ENCODE measurements around the gene PIK3C2G. TPM values are rescaled to one million over a fixed set of nuclear protein-coding genes. Genes with fewer than 3 reads are reported as not detected.

PIK3C2G gene
- total and polyA plus RNA-seq, 2 of the 4 experiments (the other 2 are of a cell fraction) = not detected

GRCh38 chr12:18246066-18246465, 15.3 kb upstream of the PIK3C2G start:
- no peaks in the 10 kb centered on the region for H4K20me1 ChIP-seq (ENCODE audit: insufficient read depth, low read length)
- no peak overlapping the region for H3K9ac ChIP-seq (ENCODE audit: low read depth, low read length)
- no TSS peak for BruUV-seq (replicated peaks)
- no peak overlapping the region for H3K23ac ChIP-seq (ENCODE audit: low read depth, low read length)
- H4K8ac ChIP-seq (ENCODE audit: low read depth in 2 of 2, low read length in 2 of 2) = no peak overlapping the region
- no peaks in the 10 kb centered on the region for H3K27me3 ChIP-seq (ENCODE audit: control insufficient read depth, insufficient read depth, low read length)
- no peak overlapping the region for H2BK120ac ChIP-seq (ENCODE audit: low read depth, low read length)
- dilution Hi-C loops (cut with HindIII; ENCODE audit: low sequenced_read_pairs, unreplicated experiment) (no loop called here), intact Hi-C loops (cut with micrococcal nuclease) (no loop called here), in situ Hi-C loops (cut with MboI; ENCODE audit: low sequenced_read_pairs) (no loop called here)
- no peak overlapping the region for H3K56ac ChIP-seq (ENCODE audit: extremely low read depth, insufficient read depth, low read length)
- no peaks in the 10 kb centered on the region for H3K79me1 ChIP-seq (ENCODE audit: low read depth in 1 of 2, low read length in 2 of 2)
- WGBS, 2 experiments (ENCODE audit: extremely low coverage in 2 of 2, insufficient read length in 1 of 2) = no CpG with 5 or more reads among the region's 1 CpG
- H2BK20ac ChIP-seq (ENCODE audit: low read depth, low read length) = no peak overlapping the region
- DNase-seq (no peak), ATAC-seq (ENCODE audit: low read depth) (no peak)
- CTCF ChIA-PET = interaction anchor here (0.7 to 1.4 kb wide), 3 partner anchors 22 to 940 kb away, joined by 3 to 5 read pairs (median 3); no protein-coding TSS in a partner anchor
- no peak overlapping the region for H3K4me3 ChIP-seq (ENCODE audit: insufficient read depth, low read depth, low read length)
- H3K4me2 ChIP-seq (ENCODE audit: low read depth, low read length) = no peak overlapping the region
- H3K27ac ChIP-seq (ENCODE audit: insufficient read depth, low read length) = no peak overlapping the region
- TF ChIP-seq CTCF (conservative IDR thresholded peaks at IDR 0.05; ENCODE audit: low read depth, low read length) (no peak), BHLHE40 (IDR thresholded peaks at IDR 0.05; ENCODE audit: low read depth, low read length) (no peak), MXI1 (IDR thresholded peaks at IDR 0.05; ENCODE audit: borderline replicate concordance, low read depth, low read length) (no peak), CEBPB (IDR thresholded peaks at IDR 0.05; ENCODE audit: low read depth, low read length) (no peak), MAFK (IDR thresholded peaks at IDR 0.05; ENCODE audit: low read depth, low read length) (no peak), RAD21 (IDR thresholded peaks at IDR 0.05; ENCODE audit: low read length) (no peak), NFE2L2 (IDR thresholded peaks at IDR 0.05; ENCODE audit: low read depth, low read length) (no peak), POLR2A (IDR thresholded peaks at IDR 0.05; ENCODE audit: low read depth, low read length) (no peak), USF2 (IDR thresholded peaks at IDR 0.05; ENCODE audit: low read depth, low read length) (no peak), RCOR1 (IDR thresholded peaks at IDR 0.05; ENCODE audit: insufficient replicate concordance, low read length) (no peak), CHD1 (IDR thresholded peaks at IDR 0.05; ENCODE audit: low read depth, low read length) (no peak), SMC3 (IDR thresholded peaks at IDR 0.05; ENCODE audit: low read depth, low read length) (no peak), ELK1 (IDR thresholded peaks at IDR 0.05; ENCODE audit: borderline replicate concordance, low read depth, low read length) (no peak), FOS (IDR thresholded peaks at IDR 0.05; ENCODE audit: low read depth, low read length) (no peak)
- H3K18ac ChIP-seq (ENCODE audit: low read depth, low read length) = no peak overlapping the region
- H3K36me3 ChIP-seq (ENCODE audit: control insufficient read depth, insufficient read depth, low read length) = no peaks in the 10 kb centered on the region
- H2AK9ac ChIP-seq (replicated peaks; ENCODE audit: low read depth, low read length, poor library complexity) = no peak overlapping the region
- no peak overlapping the region for H2BK15ac ChIP-seq (ENCODE audit: low read depth, low read length)
- no peak overlapping the region for H2BK5ac ChIP-seq (ENCODE audit: low read depth, low read length, poor library complexity, severe bottlenecking)
- no peak overlapping the region for H3K4ac ChIP-seq (ENCODE audit: low read depth, low read length)
- no peak overlapping the region for H4K91ac ChIP-seq (ENCODE audit: insufficient read depth, low read depth, low read length)
- H3K9me1 ChIP-seq (ENCODE audit: insufficient read depth, low read length) = no peaks in the 10 kb centered on the region
- H3K14ac ChIP-seq (replicated peaks; ENCODE audit: low read depth, low read length) = no peak overlapping the region
- H2AK5ac ChIP-seq (ENCODE audit: low read depth, low read length) = no peak overlapping the region
- no peak overlapping the region for H2AFZ ChIP-seq (replicated peaks; ENCODE audit: low read length, poor library complexity)
- POLR2A ChIA-PET (ENCODE audit: unreplicated experiment) = interaction anchor here (0.6 kb wide), 1 partner anchor 700 kb away, joined by 3 read pairs; no protein-coding TSS in a partner anchor
- H3K9me3 ChIP-seq (ENCODE audit: control insufficient read depth, insufficient read depth, low read length) = no peaks in the 10 kb centered on the region
- no peaks in the 10 kb centered on the region for H3K4me1 ChIP-seq (ENCODE audit: control insufficient read depth, insufficient read depth, low read length)
- H4K5ac ChIP-seq (ENCODE audit: low read depth, low read length) = no peak overlapping the region

Measured in IMR-90 (cell line).